Mesothelial cell of epicardium (in vitro differentiated cells): ENCODE results near the gene FGGY. TPM values are rescaled to one million over a fixed set of nuclear protein-coding genes. Genes with fewer than 3 reads are reported as not detected.

ENCODE experiments used
- DNase-seq, 2 experiments: peaks; one replicate each; pipeline ENCODE4 v3.0.0; 2021; ENCODE audit warnings: low spot score in 2 of 2; ENCODE audit not compliant: unreplicated experiment in 2 of 2
- H3K27ac Mint-ChIP-seq: 2 replicates; pipeline ENCODE4 v1.8.0; 2021; ENCODE audit warnings: mixed read lengths
- H3K27me3 Mint-ChIP-seq: 2 replicates; pipeline ENCODE4 v1.8.0; 2021; ENCODE audit warnings: low read depth, mixed read lengths
- H3K36me3 Mint-ChIP-seq: 2 replicates; pipeline ENCODE4 v1.8.0; 2021; ENCODE audit warnings: mixed read lengths
- H3K4me1 Mint-ChIP-seq: 2 replicates; pipeline ENCODE4 v1.8.0; 2021; ENCODE audit warnings: mixed read lengths
- H3K4me3 Mint-ChIP-seq: 2 replicates; pipeline ENCODE4 v1.8.0; 2021; ENCODE audit warnings: mild to moderate bottlenecking, moderate library complexity, mixed read lengths
- H3K9me3 Mint-ChIP-seq: 2 replicates; pipeline ENCODE4 v1.8.0; 2021; ENCODE audit warnings: mixed read lengths
- total RNA-seq: library from RNA; stranded (reverse); gene quantifications from 3 replicates; pipeline ENCODE4 v1.2.1, GENCODE V29; 2021
- TF ChIP-seq, protein P1 (sequence below): fragments of 200-600 bp; sonication (generic); IDR thresholded peaks from one replicate; pipeline ENCODE4 v1.5.0; 2021; ENCODE audit warnings: antibody characterized with exemption; ENCODE audit not compliant: unreplicated experiment

FGGY gene
- total RNA-seq, 1 donor from 2014 or later, result 21.8 TPM

DNA sequence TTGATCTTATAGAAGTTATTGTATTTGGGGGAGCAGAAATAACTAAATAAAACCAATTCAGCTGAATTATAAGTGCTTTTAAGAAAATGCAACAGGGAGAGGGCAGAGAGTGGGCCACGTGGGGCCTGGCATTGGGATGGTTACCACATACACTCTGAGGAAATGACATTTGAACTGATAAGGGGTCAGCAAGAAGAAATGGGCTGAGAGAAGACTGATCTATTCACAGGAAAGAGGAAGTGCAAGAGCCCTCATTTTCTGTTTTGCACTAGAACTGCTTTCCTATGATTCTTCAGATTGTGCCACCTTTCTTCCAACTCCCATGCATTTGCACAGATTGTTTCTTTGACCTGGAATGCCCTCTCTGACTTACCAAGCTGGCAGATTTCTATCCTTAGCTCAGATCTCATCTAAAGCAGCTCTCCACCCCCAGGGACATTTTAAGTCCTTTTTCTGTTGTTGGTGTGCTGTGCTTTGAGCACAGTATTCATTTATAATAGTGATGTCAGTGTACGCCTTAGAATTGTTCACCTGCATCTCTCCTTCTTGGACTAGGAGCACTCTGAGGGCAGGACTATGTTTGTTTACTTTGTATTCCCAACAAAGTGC, 115.9 kb downstream of the FGGY start:
- no peak for DNase-seq
- H3K36me3 Mint-ChIP-seq, result peaks cover 5% of the 10 kb centered on the region
- H3K27ac Mint-ChIP-seq, result no peak overlapping the region
- peaks cover 25% of the 10 kb centered on the region for H3K4me1 Mint-ChIP-seq
- no peak overlapping the region for H3K4me3 Mint-ChIP-seq
- TF ChIP-seq, protein P1, sequence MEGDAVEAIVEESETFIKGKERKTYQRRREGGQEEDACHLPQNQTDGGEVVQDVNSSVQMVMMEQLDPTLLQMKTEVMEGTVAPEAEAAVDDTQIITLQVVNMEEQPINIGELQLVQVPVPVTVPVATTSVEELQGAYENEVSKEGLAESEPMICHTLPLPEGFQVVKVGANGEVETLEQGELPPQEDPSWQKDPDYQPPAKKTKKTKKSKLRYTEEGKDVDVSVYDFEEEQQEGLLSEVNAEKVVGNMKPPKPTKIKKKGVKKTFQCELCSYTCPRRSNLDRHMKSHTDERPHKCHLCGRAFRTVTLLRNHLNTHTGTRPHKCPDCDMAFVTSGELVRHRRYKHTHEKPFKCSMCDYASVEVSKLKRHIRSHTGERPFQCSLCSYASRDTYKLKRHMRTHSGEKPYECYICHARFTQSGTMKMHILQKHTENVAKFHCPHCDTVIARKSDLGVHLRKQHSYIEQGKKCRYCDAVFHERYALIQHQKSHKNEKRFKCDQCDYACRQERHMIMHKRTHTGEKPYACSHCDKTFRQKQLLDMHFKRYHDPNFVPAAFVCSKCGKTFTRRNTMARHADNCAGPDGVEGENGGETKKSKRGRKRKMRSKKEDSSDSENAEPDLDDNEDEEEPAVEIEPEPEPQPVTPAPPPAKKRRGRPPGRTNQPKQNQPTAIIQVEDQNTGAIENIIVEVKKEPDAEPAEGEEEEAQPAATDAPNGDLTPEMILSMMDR, result no peak
- peaks cover 5% of the 10 kb centered on the region for H3K9me3 Mint-ChIP-seq
- no peaks in the 10 kb centered on the region for H3K27me3 Mint-ChIP-seq

DNA sequence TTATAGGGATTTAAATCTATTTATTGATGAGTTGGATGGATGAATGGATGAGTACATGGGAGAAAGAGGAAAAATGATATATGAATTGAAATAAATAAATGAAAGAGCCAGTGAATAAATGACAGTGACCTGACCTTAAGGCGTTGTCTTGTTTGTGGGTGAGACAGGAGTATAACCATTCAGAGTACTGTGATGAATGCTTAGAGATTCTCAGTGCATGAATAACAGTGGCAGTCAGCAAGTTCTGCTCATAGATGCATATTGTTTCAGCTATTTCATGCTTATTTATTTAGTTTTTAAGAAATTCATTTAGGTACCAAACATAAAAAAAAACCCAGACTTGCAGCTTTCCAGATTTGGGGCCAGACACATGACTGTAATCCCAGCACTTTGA, 116.4 kb downstream of the FGGY start:
- H3K4me3 Mint-ChIP-seq, result no peak overlapping the region

DNA sequence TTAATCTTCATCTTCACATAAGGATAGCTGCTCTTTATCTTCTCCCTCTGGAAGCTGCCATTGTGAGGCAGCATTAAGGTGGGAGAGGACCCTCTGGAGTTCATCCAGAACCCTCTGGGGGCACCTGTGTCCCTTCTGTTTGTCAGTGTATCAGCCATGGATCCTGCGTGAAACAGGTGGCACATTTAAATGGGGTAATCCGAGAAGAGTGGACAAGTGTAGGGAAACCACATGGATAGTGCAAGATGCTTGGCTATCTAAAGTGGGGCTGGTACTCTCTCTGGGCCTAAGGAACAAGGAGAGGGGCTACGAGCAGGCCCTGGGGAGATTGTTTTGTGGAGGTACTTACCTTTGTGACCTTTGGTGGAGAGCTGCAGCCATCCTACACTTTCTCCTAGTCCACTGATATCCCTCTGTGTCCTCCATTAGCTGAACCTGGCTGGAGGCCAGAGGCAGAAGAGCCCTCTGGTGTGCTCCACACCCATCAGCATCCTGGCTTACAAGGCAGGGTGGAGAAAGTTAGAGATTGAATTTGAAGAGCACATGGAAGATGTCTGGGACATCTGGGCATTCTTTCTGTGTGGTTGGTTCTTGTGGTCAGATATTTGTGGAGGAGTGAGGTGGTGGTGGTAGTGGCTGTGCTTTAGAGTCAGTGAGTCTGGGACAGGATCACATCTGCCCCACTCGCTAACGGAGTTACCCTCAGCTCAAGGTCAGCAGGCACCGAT, 117.7 kb downstream of the FGGY start:
- TF ChIP-seq, protein P1, result no peak
- Mint-ChIP-seq H3K9me3 (peaks cover 5% of the 10 kb centered on the region), H3K27ac (no peak overlapping the region), H3K4me1 (peaks cover 22% of the 10 kb centered on the region), H3K27me3 (no peaks in the 10 kb centered on the region), H3K36me3 (peaks cover 5% of the 10 kb centered on the region), H3K4me3 (no peak overlapping the region)
- no peak for DNase-seq

More for the DNA sequence above, 116.4 kb downstream of the FGGY start:
- Mint-ChIP-seq H3K4me1 (peaks cover 25% of the 10 kb centered on the region), H3K9me3 (peaks cover 5% of the 10 kb centered on the region), H3K36me3 (peaks cover 5% of the 10 kb centered on the region), H3K27me3 (no peaks in the 10 kb centered on the region), H3K27ac (no peak overlapping the region)
- TF ChIP-seq, protein P1, result no peak
- no peak for DNase-seq

DNA sequence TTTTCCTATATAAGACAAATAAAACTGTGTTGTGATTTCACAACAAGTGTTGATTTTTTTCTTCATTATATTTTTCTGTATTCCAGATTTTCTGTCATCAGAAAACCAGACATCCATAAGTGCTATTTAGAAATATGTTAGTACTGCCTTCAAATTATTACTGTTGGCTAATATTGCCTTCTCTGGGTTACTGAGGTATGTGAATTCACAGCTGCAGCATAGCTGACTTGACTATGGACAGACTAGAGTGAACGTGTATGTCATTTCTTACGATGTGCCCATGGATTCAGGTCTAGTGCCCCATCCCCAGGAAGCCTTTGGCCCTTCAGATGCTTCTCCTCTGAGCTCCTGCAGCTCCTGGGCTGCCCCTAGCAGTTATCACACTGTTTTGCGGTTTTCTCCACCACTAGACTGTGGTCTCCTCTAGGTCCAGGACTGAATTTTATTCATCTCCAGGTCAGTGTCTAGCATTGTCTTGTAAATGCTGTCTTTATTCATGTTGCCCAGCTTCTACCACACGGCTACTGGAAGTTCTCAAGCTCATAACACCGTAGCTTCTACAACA, 118.5 kb downstream of the FGGY start:
- Mint-ChIP-seq H3K27me3 (no peaks in the 10 kb centered on the region), H3K9me3 (peaks cover 5% of the 10 kb centered on the region), H3K27ac (no peak overlapping the region), H3K4me1 (peaks cover 23% of the 10 kb centered on the region), H3K36me3 (peaks cover 5% of the 10 kb centered on the region), H3K4me3 (no peak overlapping the region)
- no peak for DNase-seq
- TF ChIP-seq, protein P1, result no peak

DNA sequence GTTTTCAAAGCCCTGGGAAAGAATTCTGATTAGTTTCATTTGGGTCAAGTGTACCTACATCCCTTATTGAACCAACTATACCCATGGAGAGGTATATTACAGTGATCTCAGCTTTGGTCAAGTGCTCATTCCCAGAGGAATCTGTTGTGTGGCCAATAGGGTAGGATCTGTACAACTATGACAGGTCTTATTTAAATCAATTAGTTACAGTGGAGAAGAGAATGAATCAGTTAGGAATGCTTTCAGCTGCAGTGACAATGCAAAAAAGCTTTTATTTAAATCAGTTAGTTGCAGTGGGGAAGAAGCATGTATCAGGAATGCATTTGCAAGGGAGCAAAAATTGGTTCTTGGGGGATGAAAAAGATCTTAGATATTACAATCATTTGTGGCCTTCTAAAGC, 119.0 kb downstream of the FGGY start:
- DNase-seq, result no peak
- TF ChIP-seq, protein P1, result no peak
- H3K4me1 Mint-ChIP-seq, result peaks cover 28% of the 10 kb centered on the region
- no peak overlapping the region for H3K27ac Mint-ChIP-seq
- no peaks in the 10 kb centered on the region for H3K27me3 Mint-ChIP-seq
- H3K9me3 Mint-ChIP-seq, result peaks cover 5% of the 10 kb centered on the region
- peaks cover 5% of the 10 kb centered on the region for H3K36me3 Mint-ChIP-seq
- no peak overlapping the region for H3K4me3 Mint-ChIP-seq
